HEK293 (cell line): Measurements from ENCODE around the gene ERVK3-1.
A peak's percentile ranks its signal among the peaks of the same experiment; 100 is the strongest.

Experiments used
- FEZF1 ChIP-seq: fragments of 450-650 bp; formaldehyde crosslinking; IDR thresholded peaks from 2 replicates; pipeline ENCODE4 v1.5.1; 2016; ENCODE audit warnings: missing biosample characterization, missing genetic modification characterization
- GLIS1 ChIP-seq: fragments of 450-650 bp; formaldehyde crosslinking; IDR thresholded peaks from 2 replicates; pipeline ENCODE4 v1.5.1; 2016; ENCODE audit warnings: missing biosample characterization, missing genetic modification characterization
- KLF17 ChIP-seq: fragments of 450-650 bp; formaldehyde crosslinking; IDR thresholded peaks from 2 replicates; pipeline ENCODE4 v1.5.1; 2016; ENCODE audit warnings: missing biosample characterization, missing genetic modification characterization
- KLF7 ChIP-seq: fragments of 450-650 bp; formaldehyde crosslinking; IDR thresholded peaks from 2 replicates; pipeline ENCODE4 v1.5.1; 2016; ENCODE audit warnings: missing biosample characterization, missing genetic modification characterization, borderline replicate concordance
- ZBTB21 ChIP-seq: fragments of 450-650 bp; formaldehyde crosslinking; IDR thresholded peaks from 2 replicates; pipeline ENCODE4 v1.5.1; 2017; ENCODE audit warnings: missing biosample characterization, missing genetic modification characterization
- ZBTB26 ChIP-seq: fragments of 450-650 bp; formaldehyde crosslinking; optimal IDR thresholded peaks from 2 replicates; pipeline ENCODE3; 2016; ENCODE audit warnings: missing biosample characterization, mild to moderate bottlenecking, missing genetic modification characterization
- ZIC2 ChIP-seq: fragments of 450-650 bp; formaldehyde crosslinking; IDR thresholded peaks from 2 replicates; pipeline ENCODE4 v1.5.1; 2016; ENCODE audit warnings: missing biosample characterization, missing genetic modification characterization
- ZNF121 ChIP-seq: fragments of 450-650 bp; formaldehyde crosslinking; IDR thresholded peaks from 2 replicates; pipeline ENCODE4 v1.5.1; 2016; ENCODE audit warnings: missing biosample characterization, missing genetic modification characterization
- ZNF133 ChIP-seq: fragments of 450-650 bp; formaldehyde crosslinking; IDR thresholded peaks from 2 replicates; pipeline ENCODE4 v1.5.1; 2016; ENCODE audit warnings: missing biosample characterization, missing genetic modification characterization
- ZNF169 ChIP-seq: fragments of 450-650 bp; formaldehyde crosslinking; IDR thresholded peaks from 2 replicates; pipeline ENCODE4 v1.5.1; 2016; ENCODE audit warnings: missing biosample characterization, missing genetic modification characterization
- ZNF19 ChIP-seq: fragments of 450-650 bp; formaldehyde crosslinking; IDR thresholded peaks from 2 replicates; pipeline ENCODE4; 2016; ENCODE audit warnings: missing biosample characterization, missing genetic modification characterization, low read depth
- ZNF26 ChIP-seq: fragments of 450-650 bp; formaldehyde crosslinking; IDR thresholded peaks from 2 replicates; pipeline ENCODE4 v1.5.1; 2016; ENCODE audit warnings: missing biosample characterization, missing genetic modification characterization
- ZNF518A ChIP-seq: fragments of 450-650 bp; formaldehyde crosslinking; conservative IDR thresholded peaks from 2 replicates; pipeline ENCODE4 v1.5.1; 2016; ENCODE audit warnings: low read depth, missing biosample characterization, missing genetic modification characterization
- ZNF529 ChIP-seq: fragments of 450-650 bp; formaldehyde crosslinking; IDR thresholded peaks from 2 replicates; pipeline ENCODE4 v1.5.1; 2017; ENCODE audit warnings: missing genetic modification characterization, missing biosample characterization; ENCODE audit not compliant: insufficient replicate concordance
- ZNF558 ChIP-seq: fragments of 450-650 bp; formaldehyde crosslinking; IDR thresholded peaks from 2 replicates; pipeline ENCODE4 v1.5.1; 2016; ENCODE audit warnings: missing biosample characterization, missing genetic modification characterization
- ZNF600 ChIP-seq: fragments of 450-650 bp; formaldehyde crosslinking; IDR thresholded peaks from 2 replicates; pipeline ENCODE4 v1.5.1; 2016; ENCODE audit warnings: missing biosample characterization, missing genetic modification characterization
- ZNF645 ChIP-seq: fragments of 450-650 bp; formaldehyde crosslinking; IDR thresholded peaks from 2 replicates; pipeline ENCODE4; 2016; ENCODE audit warnings: missing biosample characterization, missing genetic modification characterization
- ZNF670 ChIP-seq: fragments of 450-650 bp; formaldehyde crosslinking; IDR thresholded peaks from 2 replicates; pipeline ENCODE4 v1.5.1; 2016; ENCODE audit warnings: missing biosample characterization, missing genetic modification characterization, low read depth
- ZNF701 ChIP-seq: fragments of 450-650 bp; formaldehyde crosslinking; IDR thresholded peaks from 2 replicates; pipeline ENCODE4 v1.5.1; 2016; ENCODE audit warnings: missing biosample characterization, missing genetic modification characterization
- ZNF704 ChIP-seq: fragments of 450-650 bp; formaldehyde crosslinking; IDR thresholded peaks from 2 replicates; pipeline ENCODE4 v1.5.1; 2016; ENCODE audit warnings: missing biosample characterization, missing genetic modification characterization
- TF ChIP-seq, protein P1 (sequence below): fragments of 450-650 bp; IDR thresholded peaks from 2 replicates; pipeline ENCODE4 v1.5.1; 2018; ENCODE audit warnings: missing biosample characterization, missing genetic modification characterization
- TF ChIP-seq, protein P2 (sequence below): fragments of 450-650 bp; formaldehyde crosslinking; IDR thresholded peaks from 2 replicates; pipeline ENCODE4 v1.5.1; 2016; ENCODE audit warnings: missing biosample characterization, missing genetic modification characterization
- TF ChIP-seq, protein P3 (sequence below): fragments of 450-650 bp; formaldehyde crosslinking; IDR thresholded peaks from 2 replicates; pipeline ENCODE4 v1.5.1; 2016; ENCODE audit warnings: missing biosample characterization, missing genetic modification characterization

ERVK3-1 gene

DNA sequence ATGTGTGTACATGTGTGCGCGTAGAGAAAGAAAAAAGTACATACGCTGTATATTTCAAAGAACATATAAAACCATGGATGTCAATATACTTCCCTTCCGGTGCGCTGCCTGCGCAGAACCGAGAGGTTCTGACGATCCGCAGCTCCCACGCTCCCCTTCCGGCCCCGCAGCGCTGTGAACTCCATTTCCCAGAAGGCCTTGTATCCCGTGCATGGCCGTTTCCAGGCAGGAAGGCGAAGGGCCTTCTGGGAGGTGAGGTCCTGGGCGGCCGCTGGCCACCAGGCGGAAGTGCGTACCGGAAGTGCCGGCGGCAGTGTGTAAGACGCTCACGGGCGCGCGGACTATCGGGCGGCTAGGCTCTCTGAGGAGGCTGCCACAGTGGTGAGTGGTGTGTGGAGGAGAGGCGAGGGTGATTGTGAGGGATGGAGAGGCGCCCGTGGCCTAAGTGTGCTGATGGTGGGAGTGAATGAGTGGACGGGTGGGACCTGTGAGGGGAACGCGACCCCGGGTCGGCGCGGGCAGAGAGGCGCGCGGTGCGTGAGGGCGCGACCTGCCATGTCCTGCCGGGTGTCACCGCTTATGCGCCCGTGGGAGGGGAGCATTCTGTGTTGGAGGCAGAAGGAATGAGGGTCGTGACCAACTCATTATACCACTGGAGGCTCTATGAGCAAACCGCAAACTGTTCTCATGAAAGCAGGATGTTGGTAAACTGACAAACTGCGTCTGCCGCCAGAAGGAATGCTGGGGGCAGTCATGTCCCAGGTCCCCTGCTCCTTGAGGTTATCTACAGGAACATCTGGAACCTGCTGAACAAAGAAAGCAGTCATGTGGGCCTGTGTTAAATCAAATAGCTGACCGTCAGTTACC lies at the start of gene ERVK3-1 (continued):
- TF ChIP-seq GLIS1 (tag by site-specific recombination) (peak; percentile 51), ZNF558 (tag by site-specific recombination) (no peak), ZNF645 (no peak), FEZF1 (tag by site-specific recombination) (peak; percentile 84), ZBTB21 (tag by site-specific recombination) (peak; percentile 68; the same call in 1 of the 2 replicates), ZNF26 (tag by site-specific recombination) (no peak), ZNF529 (no peak), ZNF670 (tag by site-specific recombination) (no peak), ZNF19 (tag by site-specific recombination) (no peak), KLF7 (tag by site-specific recombination) (peak; percentile 83; the same call in 1 of the 2 replicates), ZNF169 (tag by site-specific recombination) (no peak), ZNF518A (peak; percentile 76), ZIC2 (tag by site-specific recombination) (no peak), ZBTB26 (tag by site-specific recombination) (peak; percentile 99), ZNF704 (tag by site-specific recombination) (no peak), ZNF133 (tag by site-specific recombination) (peak; percentile 64; the same call in 1 of the 2 replicates), ZNF121 (peak; percentile 61; the same call in 1 of the 2 replicates), ZNF600 (peak; percentile 95), ZNF701 (tag by site-specific recombination) (no peak), KLF17 (tag by site-specific recombination) (peak; percentile 74)
- TF ChIP-seq, protein P1, sequence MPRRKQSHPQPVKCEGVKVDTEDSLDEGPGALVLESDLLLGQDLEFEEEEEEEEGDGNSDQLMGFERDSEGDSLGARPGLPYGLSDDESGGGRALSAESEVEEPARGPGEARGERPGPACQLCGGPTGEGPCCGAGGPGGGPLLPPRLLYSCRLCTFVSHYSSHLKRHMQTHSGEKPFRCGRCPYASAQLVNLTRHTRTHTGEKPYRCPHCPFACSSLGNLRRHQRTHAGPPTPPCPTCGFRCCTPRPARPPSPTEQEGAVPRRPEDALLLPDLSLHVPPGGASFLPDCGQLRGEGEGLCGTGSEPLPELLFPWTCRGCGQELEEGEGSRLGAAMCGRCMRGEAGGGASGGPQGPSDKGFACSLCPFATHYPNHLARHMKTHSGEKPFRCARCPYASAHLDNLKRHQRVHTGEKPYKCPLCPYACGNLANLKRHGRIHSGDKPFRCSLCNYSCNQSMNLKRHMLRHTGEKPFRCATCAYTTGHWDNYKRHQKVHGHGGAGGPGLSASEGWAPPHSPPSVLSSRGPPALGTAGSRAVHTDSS = no peak
- TF ChIP-seq, protein P2, sequence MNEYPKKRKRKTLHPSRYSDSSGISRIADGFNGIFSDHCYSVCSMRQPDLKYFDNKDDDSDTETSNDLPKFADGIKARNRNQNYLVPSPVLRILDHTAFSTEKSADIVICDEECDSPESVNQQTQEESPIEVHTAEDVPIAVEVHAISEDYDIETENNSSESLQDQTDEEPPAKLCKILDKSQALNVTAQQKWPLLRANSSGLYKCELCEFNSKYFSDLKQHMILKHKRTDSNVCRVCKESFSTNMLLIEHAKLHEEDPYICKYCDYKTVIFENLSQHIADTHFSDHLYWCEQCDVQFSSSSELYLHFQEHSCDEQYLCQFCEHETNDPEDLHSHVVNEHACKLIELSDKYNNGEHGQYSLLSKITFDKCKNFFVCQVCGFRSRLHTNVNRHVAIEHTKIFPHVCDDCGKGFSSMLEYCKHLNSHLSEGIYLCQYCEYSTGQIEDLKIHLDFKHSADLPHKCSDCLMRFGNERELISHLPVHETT (tag by site-specific recombination) = peak; percentile 50; the same call in 1 of the 2 replicates
- TF ChIP-seq, protein P3, sequence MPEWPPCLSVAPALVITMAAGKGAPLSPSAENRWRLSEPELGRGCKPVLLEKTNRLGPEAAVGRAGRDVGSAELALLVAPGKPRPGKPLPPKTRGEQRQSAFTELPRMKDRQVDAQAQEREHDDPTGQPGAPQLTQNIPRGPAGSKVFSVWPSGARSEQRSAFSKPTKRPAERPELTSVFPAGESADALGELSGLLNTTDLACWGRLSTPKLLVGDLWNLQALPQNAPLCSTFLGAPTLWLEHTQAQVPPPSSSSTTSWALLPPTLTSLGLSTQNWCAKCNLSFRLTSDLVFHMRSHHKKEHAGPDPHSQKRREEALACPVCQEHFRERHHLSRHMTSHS = no peak
